ENCODE data around the gene MRPL27.
A peak's percentile ranks its signal among the peaks of the same experiment; 100 is the strongest.

Gene MRPL27

DNA sequence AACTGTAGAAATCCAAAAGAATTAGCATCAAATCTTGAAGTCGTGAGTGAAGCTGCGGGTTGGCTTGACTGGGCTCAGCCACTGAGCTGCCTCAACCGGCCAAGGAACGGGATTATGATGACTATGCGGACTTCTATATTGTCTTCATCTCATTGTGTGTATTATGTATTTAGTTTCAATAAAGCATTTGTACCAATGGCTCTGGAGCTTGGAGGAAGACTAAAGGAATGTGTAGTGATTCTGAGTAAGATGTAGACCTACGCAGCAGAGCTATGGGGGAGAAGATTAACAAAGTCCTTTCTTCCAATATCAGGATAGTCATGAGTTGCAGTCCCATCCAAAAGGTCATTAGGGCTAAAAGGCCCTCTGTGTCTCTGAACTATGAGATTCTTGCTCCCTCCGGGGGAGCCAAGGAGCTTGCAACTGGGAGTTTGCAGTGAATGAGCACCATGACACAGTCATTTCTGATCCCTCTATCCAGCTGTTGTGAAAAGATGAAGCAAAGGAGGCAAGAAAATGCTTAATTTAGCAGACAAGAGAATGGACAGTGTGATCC lies 8.4 kb upstream of the MRPL27 start:
- H3K36me3 ChIP-seq (ENCODE audit: control insufficient read depth, insufficient read depth, low read length): peaks cover 52% of the 10 kb centered on the region

DNA sequence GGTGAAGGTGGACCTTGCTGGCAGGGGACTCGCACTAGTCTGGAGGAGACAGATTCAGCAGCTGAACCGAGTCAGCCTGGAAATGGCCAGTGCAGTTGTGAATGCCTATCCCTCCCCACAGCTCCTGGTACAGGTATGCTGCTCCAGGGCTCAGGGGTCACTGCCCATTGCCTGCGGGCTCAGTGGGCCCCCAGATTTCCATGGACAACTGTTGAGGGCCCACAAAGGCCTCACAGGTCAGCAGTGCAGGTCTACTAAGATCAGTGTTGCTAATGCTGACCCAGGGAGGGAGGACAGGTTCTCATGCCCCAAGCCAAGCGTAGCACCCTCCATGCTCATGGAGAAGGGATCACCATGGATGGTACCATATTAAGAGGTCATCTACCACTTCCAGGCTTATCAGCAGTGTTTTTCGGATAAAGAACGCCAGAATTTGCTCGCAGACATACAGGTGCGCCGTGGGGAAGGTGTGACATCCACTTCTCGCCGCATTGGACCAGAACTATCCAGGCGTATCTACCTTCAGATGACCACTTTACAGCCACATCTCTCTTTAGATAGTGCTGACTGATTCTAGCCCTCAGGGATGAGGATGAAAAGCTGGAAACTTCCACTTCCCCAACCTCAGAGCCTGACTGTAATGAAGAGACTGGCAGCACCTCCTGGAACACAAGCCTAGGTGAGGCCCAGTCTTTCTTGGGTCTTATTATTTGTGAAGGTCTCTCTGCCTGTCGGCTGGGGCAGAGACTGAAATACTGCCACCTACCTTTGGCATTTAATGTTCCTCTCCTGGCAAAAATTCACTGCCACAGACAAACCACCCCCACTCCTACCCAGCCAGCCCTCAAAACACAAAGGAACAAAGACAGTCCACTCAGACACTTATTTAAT lies 7.6 kb upstream of the MRPL27 start:
- Histone ChIP-seq H3K36me3 (ENCODE audit: control insufficient read depth, insufficient read depth, low read length) (peaks cover 50% of the 10 kb centered on the region), H3K9ac (ENCODE audit: low read depth, low read length) (no peak overlapping the region), H3K4me3 (ENCODE audit: low read depth, low read length) (no peak overlapping the region), H3K4me1 (ENCODE audit: control insufficient read depth, insufficient read depth, low read length) (no peaks in the 10 kb centered on the region), H3K27me3 (ENCODE audit: control insufficient read depth, insufficient read depth, low read length) (no peaks in the 10 kb centered on the region), H3K9me3 (ENCODE audit: control insufficient read depth, insufficient read depth, low read length) (no peaks in the 10 kb centered on the region)

More for the DNA sequence above, 8.4 kb upstream of the MRPL27 start:
- H3K9ac ChIP-seq (ENCODE audit: low read depth, low read length): no peak overlapping the region
- H3K4me1 ChIP-seq (ENCODE audit: control insufficient read depth, insufficient read depth, low read length): no peaks in the 10 kb centered on the region
- H3K4me3 ChIP-seq (ENCODE audit: low read depth, low read length): no peak overlapping the region
- no peaks in the 10 kb centered on the region for H3K27me3 ChIP-seq (ENCODE audit: control insufficient read depth, insufficient read depth, low read length)
- H3K9me3 ChIP-seq (ENCODE audit: control insufficient read depth, insufficient read depth, low read length): no peaks in the 10 kb centered on the region

DNA sequence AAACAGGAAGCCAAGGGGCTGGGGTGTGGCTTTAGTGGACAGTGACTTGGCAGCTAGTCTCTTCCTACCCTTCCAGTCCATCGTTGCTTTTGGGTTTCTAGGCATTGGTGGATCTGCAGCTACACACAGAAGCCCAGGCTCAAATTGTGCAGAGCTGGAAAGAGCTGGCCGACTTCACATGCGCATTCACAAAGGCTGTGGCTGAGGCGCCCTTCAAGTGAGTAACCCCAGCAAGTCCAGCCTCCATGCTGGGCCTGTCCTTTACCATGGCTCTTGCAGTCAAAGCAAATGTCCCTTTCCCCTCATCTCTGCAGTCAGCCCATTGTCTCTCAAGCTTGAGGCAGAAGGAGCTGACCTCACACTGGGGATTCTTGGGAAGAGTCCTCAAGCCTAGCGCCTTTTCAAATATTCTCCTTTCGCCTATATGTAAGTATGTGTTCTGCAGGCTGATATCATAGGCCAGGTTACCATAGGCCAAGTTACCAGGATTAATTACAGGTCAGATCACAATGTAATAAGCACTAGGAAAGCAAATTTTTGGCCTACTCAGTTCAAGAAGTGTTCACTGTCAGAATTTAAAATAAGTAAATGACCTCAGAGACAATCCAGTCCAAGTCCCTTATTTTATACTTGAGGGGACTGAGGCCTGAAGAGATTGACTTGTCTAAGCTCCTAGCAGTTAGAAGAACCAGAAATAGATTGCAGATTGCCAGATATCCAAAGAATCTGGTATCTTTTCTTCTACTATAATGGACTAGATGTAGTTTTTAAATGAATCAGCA lies 6.6 kb upstream of the MRPL27 start:
- Histone ChIP-seq H3K27me3 (ENCODE audit: control insufficient read depth, insufficient read depth, low read length) (no peaks in the 10 kb centered on the region), H3K4me3 (ENCODE audit: low read depth, low read length) (no peak overlapping the region), H3K36me3 (ENCODE audit: control insufficient read depth, insufficient read depth, low read length) (peaks cover 43% of the 10 kb centered on the region), H3K4me1 (ENCODE audit: control insufficient read depth, insufficient read depth, low read length) (no peaks in the 10 kb centered on the region), H3K9me3 (ENCODE audit: control insufficient read depth, insufficient read depth, low read length) (no peaks in the 10 kb centered on the region), H3K9ac (ENCODE audit: low read depth, low read length) (no peak overlapping the region)

DNA sequence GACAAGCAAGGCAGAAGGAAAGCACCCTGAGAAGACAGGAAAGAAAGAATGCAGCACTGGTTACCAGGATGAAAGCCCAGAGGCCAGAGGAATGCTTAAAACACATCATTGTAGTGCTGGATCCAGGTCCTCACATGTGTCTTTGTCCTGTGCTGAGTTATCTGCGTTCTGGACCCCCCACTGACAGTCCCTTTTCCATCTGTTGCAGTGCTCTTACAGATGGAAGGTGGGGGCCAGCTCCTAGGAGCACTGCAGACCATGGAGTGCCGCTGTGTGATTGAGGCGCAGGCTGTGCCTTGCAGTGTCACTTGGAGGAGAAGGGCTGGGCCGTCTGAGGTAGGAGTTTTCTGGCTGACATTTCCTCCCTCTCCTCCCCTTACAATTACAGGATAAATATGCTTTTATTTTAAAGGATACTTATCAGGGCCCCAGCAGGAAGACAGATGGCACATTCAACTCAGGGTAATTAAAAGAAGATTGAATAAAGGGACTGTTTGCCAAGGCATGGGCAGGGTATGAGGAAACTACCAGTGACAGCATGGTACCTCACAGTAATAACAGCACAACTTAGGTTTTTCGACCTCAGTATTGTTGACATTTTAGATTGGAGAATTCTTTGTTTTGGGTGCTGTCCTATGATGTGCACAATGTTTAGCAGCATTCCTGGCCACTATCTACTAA lies 3.0 kb upstream of the MRPL27 start:
- Histone ChIP-seq H3K4me3 (ENCODE audit: low read depth, low read length) (no peak overlapping the region), H3K9ac (ENCODE audit: low read depth, low read length) (no peak overlapping the region), H3K9me3 (ENCODE audit: control insufficient read depth, insufficient read depth, low read length) (no peaks in the 10 kb centered on the region), H3K36me3 (ENCODE audit: control insufficient read depth, insufficient read depth, low read length) (peaks cover 22% of the 10 kb centered on the region), H3K4me1 (ENCODE audit: control insufficient read depth, insufficient read depth, low read length) (no peaks in the 10 kb centered on the region), H3K27me3 (ENCODE audit: control insufficient read depth, insufficient read depth, low read length) (no peaks in the 10 kb centered on the region)

DNA sequence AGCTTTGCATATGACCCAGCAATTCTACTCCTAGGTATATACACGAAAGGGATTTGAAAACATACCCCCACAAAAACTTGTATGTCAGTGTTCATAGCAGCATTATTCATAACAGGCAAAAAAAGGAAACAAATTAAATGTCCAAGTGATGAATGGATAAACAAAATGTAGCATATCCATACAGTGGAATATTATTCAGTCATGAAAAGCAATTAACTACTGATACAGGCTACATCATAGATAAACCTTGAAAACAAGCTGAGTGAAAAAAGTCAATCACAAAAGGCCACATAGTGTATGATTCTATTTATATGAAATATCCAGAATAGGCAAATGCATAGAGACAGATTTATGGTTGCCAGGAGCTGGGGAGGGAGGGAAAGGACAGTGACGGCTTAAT lies 721 bp upstream of the MRPL27 start:
- peaks cover 23% of the 10 kb centered on the region for H3K36me3 ChIP-seq (ENCODE audit: control insufficient read depth, insufficient read depth, low read length)
- no peaks in the 10 kb centered on the region for H3K9me3 ChIP-seq (ENCODE audit: control insufficient read depth, insufficient read depth, low read length)
- no peaks in the 10 kb centered on the region for H3K27me3 ChIP-seq (ENCODE audit: control insufficient read depth, insufficient read depth, low read length)
- H3K4me3 ChIP-seq (ENCODE audit: low read depth, low read length): peak overlapping the region; percentile 98
- no peaks in the 10 kb centered on the region for H3K4me1 ChIP-seq (ENCODE audit: control insufficient read depth, insufficient read depth, low read length)
- peak overlapping the region; percentile 97 for H3K9ac ChIP-seq (ENCODE audit: low read depth, low read length)

DNA sequence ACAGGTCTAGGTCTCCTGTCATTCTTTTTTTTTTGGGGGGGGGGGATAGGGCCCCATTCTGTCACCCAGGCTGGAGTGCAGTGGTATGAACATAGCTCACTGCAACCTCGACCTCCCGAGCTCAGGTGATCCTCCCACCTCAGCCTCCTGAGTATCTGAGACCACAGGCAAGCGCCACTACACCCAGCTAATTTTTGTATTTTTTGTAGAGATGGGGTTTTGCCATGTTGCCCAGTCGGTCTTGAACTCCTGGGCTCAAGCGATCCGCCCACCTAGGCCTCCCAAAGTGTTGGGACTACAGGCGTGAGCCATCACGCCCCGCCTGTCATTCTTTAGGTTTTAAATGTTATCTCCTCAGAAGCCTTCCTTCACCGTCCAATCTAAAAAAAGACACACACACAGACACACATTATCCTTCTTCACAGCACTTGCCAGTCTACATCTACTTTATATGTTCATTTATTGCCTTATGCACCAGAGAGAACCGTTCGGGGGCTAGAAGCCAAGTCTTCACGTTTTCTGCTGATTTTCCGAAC lies 694 bp downstream of the MRPL27 start:
- Histone ChIP-seq H3K27me3 (ENCODE audit: control insufficient read depth, insufficient read depth, low read length) (no peaks in the 10 kb centered on the region), H3K4me3 (ENCODE audit: low read depth, low read length) (peak overlapping the region; percentile 98), H3K4me1 (ENCODE audit: control insufficient read depth, insufficient read depth, low read length) (no peaks in the 10 kb centered on the region), H3K36me3 (ENCODE audit: control insufficient read depth, insufficient read depth, low read length) (peaks cover 32% of the 10 kb centered on the region), H3K9ac (ENCODE audit: low read depth, low read length) (peak overlapping the region; percentile 97), H3K9me3 (ENCODE audit: control insufficient read depth, insufficient read depth, low read length) (no peaks in the 10 kb centered on the region)

DNA sequence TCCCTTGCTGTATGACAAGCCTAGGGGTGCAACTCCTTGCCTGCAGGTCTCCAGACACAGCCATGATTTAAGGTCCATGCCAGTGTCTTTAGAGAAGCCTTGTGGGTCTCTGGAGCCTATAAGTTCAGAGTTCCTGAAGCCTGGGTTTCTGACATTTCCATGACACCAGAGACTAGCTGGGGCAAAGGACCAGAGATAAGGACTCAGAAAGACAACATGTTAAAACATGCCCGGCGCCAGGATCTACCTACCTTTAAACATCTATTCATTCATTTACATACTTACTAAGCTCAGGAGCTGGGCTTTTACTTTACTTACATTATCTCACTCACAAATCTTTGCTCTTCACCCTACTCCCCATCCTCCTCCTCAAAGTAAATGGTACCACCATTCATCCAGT lies 1.5 kb downstream of the MRPL27 start:
- H3K36me3 ChIP-seq (ENCODE audit: control insufficient read depth, insufficient read depth, low read length): peaks cover 40% of the 10 kb centered on the region
- H3K9ac ChIP-seq (ENCODE audit: low read depth, low read length): peak overlapping the region; percentile 12
- H3K4me1 ChIP-seq (ENCODE audit: control insufficient read depth, insufficient read depth, low read length): no peaks in the 10 kb centered on the region
- no peaks in the 10 kb centered on the region for H3K9me3 ChIP-seq (ENCODE audit: control insufficient read depth, insufficient read depth, low read length)
- no peaks in the 10 kb centered on the region for H3K27me3 ChIP-seq (ENCODE audit: control insufficient read depth, insufficient read depth, low read length)
- peak overlapping the region; percentile 8 for H3K4me3 ChIP-seq (ENCODE audit: low read depth, low read length)

DNA sequence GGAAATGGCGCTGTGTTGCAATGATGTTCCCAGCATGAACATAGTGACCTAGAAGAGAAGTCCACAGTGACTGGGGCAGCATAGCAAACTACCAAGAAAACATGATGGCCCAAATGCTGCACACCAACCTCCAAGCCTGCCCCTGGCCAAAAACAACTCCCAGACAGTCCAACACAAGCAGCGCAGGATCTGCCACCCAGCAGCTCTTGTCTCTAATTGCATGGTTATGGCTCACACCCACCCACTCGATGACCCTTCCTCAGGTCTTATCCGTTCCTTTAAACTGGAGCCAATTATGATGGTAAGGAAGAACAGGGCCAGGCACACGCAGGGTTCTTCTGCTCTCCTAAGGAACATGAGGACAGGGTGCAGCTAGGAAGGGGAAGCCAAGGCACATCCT lies 2.9 kb downstream of the MRPL27 start:
- Histone ChIP-seq H3K27me3 (ENCODE audit: control insufficient read depth, insufficient read depth, low read length) (no peaks in the 10 kb centered on the region), H3K9ac (ENCODE audit: low read depth, low read length) (no peak overlapping the region), H3K4me3 (ENCODE audit: low read depth, low read length) (no peak overlapping the region), H3K4me1 (ENCODE audit: control insufficient read depth, insufficient read depth, low read length) (peaks cover 4% of the 10 kb centered on the region), H3K36me3 (ENCODE audit: control insufficient read depth, insufficient read depth, low read length) (peaks cover 50% of the 10 kb centered on the region), H3K9me3 (ENCODE audit: control insufficient read depth, insufficient read depth, low read length) (no peaks in the 10 kb centered on the region)

DNA sequence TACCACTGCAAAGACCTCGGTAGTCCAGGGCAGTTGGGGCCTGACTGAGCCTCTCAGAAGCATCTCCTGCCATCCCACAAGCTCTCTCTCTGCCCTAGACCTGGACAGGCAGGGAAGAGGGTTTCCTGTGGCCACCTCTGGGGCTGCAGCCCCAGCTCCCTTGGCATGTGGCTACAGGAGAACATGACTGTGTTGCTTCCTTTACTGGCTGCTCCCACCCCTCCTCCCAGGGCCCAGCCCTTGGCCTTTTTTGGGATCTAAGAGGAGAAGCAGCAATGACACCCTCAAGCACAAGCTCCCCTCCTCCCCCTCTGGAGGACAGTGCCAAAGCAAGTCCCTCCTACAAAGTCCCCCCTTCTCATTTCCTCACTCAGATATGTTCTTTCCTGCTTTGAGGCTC lies 5.6 kb downstream of the MRPL27 start:
- peaks cover 11% of the 10 kb centered on the region for H3K4me1 ChIP-seq (ENCODE audit: control insufficient read depth, insufficient read depth, low read length)
- H3K9me3 ChIP-seq (ENCODE audit: control insufficient read depth, insufficient read depth, low read length): no peaks in the 10 kb centered on the region
- no peak overlapping the region for H3K4me3 ChIP-seq (ENCODE audit: low read depth, low read length)
- peaks cover 50% of the 10 kb centered on the region for H3K36me3 ChIP-seq (ENCODE audit: control insufficient read depth, insufficient read depth, low read length)
- no peak overlapping the region for H3K9ac ChIP-seq (ENCODE audit: low read depth, low read length)
- H3K27me3 ChIP-seq (ENCODE audit: control insufficient read depth, insufficient read depth, low read length): no peaks in the 10 kb centered on the region

DNA sequence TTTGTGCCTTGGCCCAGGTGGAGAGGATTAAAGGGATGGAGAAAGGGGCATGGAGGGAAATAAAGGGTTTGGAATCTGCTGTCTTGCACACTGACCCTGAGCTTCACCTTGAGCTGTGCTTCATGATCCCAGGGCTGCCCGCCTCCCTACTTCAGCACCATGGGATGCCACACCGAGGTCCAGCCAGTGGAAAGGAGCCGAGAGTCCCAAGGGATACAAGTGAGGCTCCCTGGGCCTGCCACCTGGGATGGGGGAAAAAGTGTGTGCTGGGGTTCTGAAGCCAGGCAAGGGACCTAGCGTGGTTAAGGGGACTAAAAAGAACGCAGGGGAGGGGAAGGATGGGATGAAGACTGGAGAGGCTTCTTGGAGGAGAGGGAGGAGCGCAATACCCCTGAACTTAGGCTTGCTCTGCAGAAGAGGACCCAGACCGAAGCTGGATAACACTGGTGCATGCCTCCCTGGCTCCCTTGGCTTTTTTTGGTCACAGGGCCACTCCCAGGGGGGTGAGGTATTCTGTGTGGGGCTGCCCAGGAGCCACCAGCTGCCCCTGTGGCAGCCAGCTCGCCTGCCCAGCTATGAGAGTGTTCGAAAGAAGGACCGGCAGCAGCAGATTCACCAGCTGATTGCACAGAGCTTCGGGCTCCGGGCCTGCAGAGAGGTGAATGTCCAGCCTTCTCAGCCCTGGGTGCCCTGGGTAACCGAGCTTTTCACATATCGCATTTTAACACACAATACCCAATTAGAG lies 7.2 kb downstream of the MRPL27 start:
- Histone ChIP-seq H3K9me3 (ENCODE audit: control insufficient read depth, insufficient read depth, low read length) (no peaks in the 10 kb centered on the region), H3K9ac (ENCODE audit: low read depth, low read length) (no peak overlapping the region), H3K27me3 (ENCODE audit: control insufficient read depth, insufficient read depth, low read length) (no peaks in the 10 kb centered on the region), H3K4me3 (ENCODE audit: low read depth, low read length) (no peak overlapping the region), H3K4me1 (ENCODE audit: control insufficient read depth, insufficient read depth, low read length) (peaks cover 15% of the 10 kb centered on the region), H3K36me3 (ENCODE audit: control insufficient read depth, insufficient read depth, low read length) (peaks cover 53% of the 10 kb centered on the region)

DNA sequence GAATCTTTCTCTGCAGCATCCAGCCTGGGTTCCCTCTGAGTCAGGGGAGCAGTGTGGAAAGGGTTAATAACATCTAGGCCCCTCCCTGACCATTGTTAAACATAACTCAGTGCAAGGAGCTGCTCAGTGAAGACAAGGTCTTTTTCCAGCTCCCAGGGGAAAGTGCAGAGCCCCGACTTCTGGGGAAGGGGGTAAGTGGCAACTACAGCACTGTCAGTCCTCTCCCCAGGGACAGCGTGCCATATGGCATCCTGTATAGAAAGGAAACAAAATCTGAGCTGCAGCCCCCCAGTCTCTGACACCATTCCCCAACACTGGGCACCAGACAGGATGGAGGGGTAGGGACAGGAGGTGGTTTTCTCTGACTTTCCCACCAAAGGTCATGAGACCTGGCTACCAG lies 7.8 kb downstream of the MRPL27 start:
- Histone ChIP-seq H3K9ac (ENCODE audit: low read depth, low read length) (no peak overlapping the region), H3K27me3 (ENCODE audit: control insufficient read depth, insufficient read depth, low read length) (no peaks in the 10 kb centered on the region), H3K9me3 (ENCODE audit: control insufficient read depth, insufficient read depth, low read length) (no peaks in the 10 kb centered on the region), H3K4me1 (ENCODE audit: control insufficient read depth, insufficient read depth, low read length) (peaks cover 15% of the 10 kb centered on the region), H3K4me3 (ENCODE audit: low read depth, low read length) (no peak overlapping the region), H3K36me3 (ENCODE audit: control insufficient read depth, insufficient read depth, low read length) (peaks cover 50% of the 10 kb centered on the region)

All from iPS-15b (cell line).